Measurements from ENCODE around the gene RPRML. TPM values are rescaled to one million over a fixed set of nuclear protein-coding genes. Genes with fewer than 3 reads are reported as not detected.
"Not testable (repeated sequence)": the region's sequence is repeated elsewhere in the genome, so short reads cannot be mapped to it uniquely, and the experiment has no call there.

RPRML gene
- not detected for total RNA-seq
- polyA plus RNA-seq, result not detected
- 0 reads per million in 6 experiments for total RNA-seq

DNA sequence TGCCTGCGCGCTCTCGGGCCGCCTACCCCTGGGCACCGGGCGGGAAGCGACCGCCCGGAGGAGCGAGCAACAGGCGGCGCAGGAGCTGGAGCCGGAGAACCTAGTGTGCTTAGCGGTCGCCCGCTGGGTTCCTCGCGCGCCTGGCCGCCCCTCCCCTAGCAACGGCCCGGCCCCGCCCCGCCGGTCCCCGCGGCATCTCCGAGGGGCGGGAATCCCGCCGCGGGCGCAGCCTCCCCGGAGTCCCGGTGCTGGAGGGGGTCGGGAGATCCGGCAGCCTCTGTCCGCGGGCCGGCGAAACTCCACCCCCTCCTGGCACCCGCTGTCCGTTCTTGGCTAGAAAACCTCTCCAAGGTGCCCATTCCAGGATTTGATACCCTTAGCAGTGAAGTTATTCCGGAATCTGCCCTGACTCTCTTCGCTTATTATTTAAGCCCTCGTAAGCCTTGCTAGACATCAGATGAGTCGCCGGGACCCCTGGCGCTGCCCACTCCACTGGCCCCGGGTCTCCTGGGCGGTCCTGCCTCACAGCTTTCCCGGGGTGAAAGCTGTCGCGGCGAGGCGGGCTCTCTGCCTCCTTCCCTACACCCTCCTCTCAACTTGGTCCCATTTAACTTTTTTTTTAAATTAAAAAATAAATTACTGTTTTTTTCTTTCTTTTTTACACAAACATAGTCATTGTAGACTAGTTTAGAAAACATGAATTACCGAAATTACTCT is at the start of gene RPRML:
TSS of gene RPRML (minus strand) at position 107 of the 717 bp plus-strand sequence. CDS start 246 bp downstream, outside the sequence.
- peak within 1 kb of the TSS; percentile 39 to 95 (median 84) for H3K4me3 Mint-ChIP-seq
- peak within 1 kb of the TSS in 3 of 10 donors; percentile 48 to 63 (median 53) for H3K27ac Mint-ChIP-seq
- H3K27me3 Mint-ChIP-seq, result peaks cover 21 to 64% (median 37%) of the 10 kb centered on the region in 5 donors
- POLR2A ChIA-PET, result no interaction called here
- peaks cover 7 to 20% (median 7%) of the 10 kb centered on the region in 3 donors for H3K36me3 Mint-ChIP-seq
- peaks cover 0 to 2% (median 0%) of the 10 kb centered on the region in 9 donors for H3K9me3 Mint-ChIP-seq
- DNase-seq, result peak in 4 of 10 donors; percentile 10 to 23 (median 16)
- ATAC-seq, result peak; percentile 69 to 80
- peaks cover 6 to 25% (median 13%) of the 10 kb centered on the region in 4 donors for H3K4me1 Mint-ChIP-seq

- Mint-ChIP-seq H3K4me1 (peaks cover 0 to 11% (median 5%) of the 10 kb centered on the region in 4 donors), H3K36me3 (peaks cover 0 to 13% (median 5%) of the 10 kb centered on the region in 3 donors)
- H3K27me3 Mint-ChIP-seq, DNase-seq, ATAC-seq, H3K4me3 Mint-ChIP-seq, H3K27ac Mint-ChIP-seq, POLR2A ChIA-PET, H3K9me3 Mint-ChIP-seq: not testable (repeated sequence)
Measured at GRCh38 chr17:47016966-47017365, 37.9 kb upstream of the RPRML start.

DNA sequence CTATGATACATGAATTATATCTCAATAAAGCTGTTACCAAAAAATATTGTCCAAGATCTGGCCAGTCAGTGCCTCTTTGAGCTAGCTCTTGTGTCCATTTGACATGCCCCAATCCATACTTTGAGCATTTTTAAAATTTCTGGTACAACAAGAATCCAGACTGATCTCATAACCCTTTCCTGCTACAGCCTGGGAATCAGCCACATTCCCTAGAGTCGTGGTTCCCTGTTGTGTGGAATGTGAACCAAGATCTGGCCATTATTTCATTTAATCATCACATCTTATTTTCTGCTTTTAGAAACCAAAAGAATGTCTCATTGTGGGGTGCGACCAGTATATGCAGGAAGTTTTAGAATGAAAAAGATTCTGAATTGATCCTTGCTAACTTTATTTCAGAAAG is 34.3 kb upstream of the RPRML start:
- no peaks in the 10 kb centered on the region for H3K9me3 Mint-ChIP-seq
- no peak overlapping the region for H3K4me3 Mint-ChIP-seq
- H3K27ac Mint-ChIP-seq, result no peak overlapping the region
- no peak for DNase-seq
- peaks cover 0 to 11% (median 5%) of the 10 kb centered on the region in 4 donors for H3K4me1 Mint-ChIP-seq
- POLR2A ChIA-PET, result no interaction called here
- ATAC-seq, result no peak
- H3K27me3 Mint-ChIP-seq, result no peaks in the 10 kb centered on the region
- H3K36me3 Mint-ChIP-seq, result peaks cover 0 to 8% (median 5%) of the 10 kb centered on the region in 3 donors

DNA sequence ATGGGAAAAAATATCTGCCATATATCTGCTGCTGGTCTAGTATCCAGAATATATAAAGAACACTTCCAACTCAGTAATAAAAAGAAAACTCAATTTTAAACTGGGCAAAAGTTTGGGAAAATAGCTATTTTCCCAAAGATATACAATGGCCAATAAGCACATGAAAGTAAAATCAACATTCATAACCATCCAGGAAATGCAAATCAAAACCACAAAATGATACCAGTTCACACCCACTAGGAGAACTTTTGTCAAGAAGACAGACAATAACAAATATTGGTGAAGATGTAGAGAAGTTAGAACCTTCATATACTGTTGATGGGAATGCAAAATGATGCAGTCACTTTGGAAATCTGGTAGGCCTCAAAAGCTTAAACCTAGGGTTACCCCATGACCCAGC is 33.4 kb upstream of the RPRML start:
- DNase-seq (no peak), ATAC-seq (no peak)
- Mint-ChIP-seq H3K4me1 (peaks cover 0 to 11% (median 5%) of the 10 kb centered on the region in 4 donors), H3K36me3 (peaks cover 0 to 8% (median 5%) of the 10 kb centered on the region in 3 donors), H3K9me3 (no peaks in the 10 kb centered on the region), H3K4me3 (no peak overlapping the region), H3K27me3 (no peaks in the 10 kb centered on the region), H3K27ac (no peak overlapping the region)
- POLR2A ChIA-PET, result no interaction called here

GRCh38 chr17:47009759-47010594 is 30.9 kb upstream of the RPRML start:
- Mint-ChIP-seq H3K4me1 (peaks cover 0 to 11% (median 5%) of the 10 kb centered on the region in 4 donors), H3K9me3 (no peaks in the 10 kb centered on the region), H3K27ac (no peak overlapping the region), H3K4me3 (no peak overlapping the region), H3K27me3 (no peaks in the 10 kb centered on the region), H3K36me3 (peaks cover 0 to 8% (median 5%) of the 10 kb centered on the region in 3 donors)
- ATAC-seq (no peak), DNase-seq (no peak)
- POLR2A ChIA-PET, result no interaction called here

DNA sequence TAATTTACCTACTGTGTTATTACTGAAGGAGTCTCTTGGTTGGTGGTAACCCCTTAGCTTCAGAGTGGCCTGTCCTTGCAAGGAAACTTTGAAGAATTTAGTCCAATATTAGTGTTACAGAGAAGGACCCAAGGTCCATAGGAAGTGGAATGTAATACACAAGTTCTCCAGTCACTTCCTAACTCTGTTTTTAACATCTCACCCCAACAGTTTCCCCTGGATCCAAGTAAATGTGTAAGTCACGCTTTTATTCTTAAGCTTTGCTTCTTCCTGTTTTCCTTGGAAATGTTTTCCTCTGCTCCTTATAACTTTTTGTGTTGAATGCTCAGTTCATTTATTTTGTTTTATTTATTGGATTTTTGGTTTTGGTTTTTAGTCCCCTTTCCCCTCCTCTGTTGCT is 25.9 kb upstream of the RPRML start:
- ATAC-seq (no peak), DNase-seq (no peak)
- no peaks in the 10 kb centered on the region for H3K9me3 Mint-ChIP-seq
- H3K36me3 Mint-ChIP-seq, result peaks cover 0 to 3% (median 0%) of the 10 kb centered on the region in 3 donors
- POLR2A ChIA-PET, result interaction anchor here (0.6 kb wide), 1 partner anchor 74 kb away, joined by 3 read pairs; no protein-coding TSS in a partner anchor
- no peak overlapping the region for H3K4me3 Mint-ChIP-seq
- peaks cover 0 to 9% (median 3%) of the 10 kb centered on the region in 4 donors for H3K4me1 Mint-ChIP-seq
- H3K27ac Mint-ChIP-seq, result peak overlapping the region in 3 of 10 donors; percentile 20 to 64 (median 34)
- H3K27me3 Mint-ChIP-seq, result no peaks in the 10 kb centered on the region

GRCh38 chr17:47003864-47004263 is 24.8 kb upstream of the RPRML start:
- H3K27me3 Mint-ChIP-seq, H3K27ac Mint-ChIP-seq, DNase-seq, POLR2A ChIA-PET, H3K4me1 Mint-ChIP-seq, H3K4me3 Mint-ChIP-seq, H3K9me3 Mint-ChIP-seq, H3K36me3 Mint-ChIP-seq, ATAC-seq: not testable (repeated sequence)

GRCh38 chr17:46995841-46996571 is 17.0 kb upstream of the RPRML start:
- Mint-ChIP-seq H3K27ac (peak overlapping the region in 1 of 10 donors; percentile 23), H3K27me3 (no peaks in the 10 kb centered on the region), H3K4me3 (no peak overlapping the region), H3K36me3 (no peaks in the 10 kb centered on the region), H3K4me1 (peaks cover 0 to 12% (median 1%) of the 10 kb centered on the region in 4 donors), H3K9me3 (no peaks in the 10 kb centered on the region)
- ATAC-seq (no peak), DNase-seq (no peak)
- POLR2A ChIA-PET, result no interaction called here

GRCh38 chr17:46994993-46995392 is 15.9 kb upstream of the RPRML start:
- H3K9me3 Mint-ChIP-seq, result no peaks in the 10 kb centered on the region
- H3K27me3 Mint-ChIP-seq, result peaks cover 0 to 3% (median 0%) of the 10 kb centered on the region in 5 donors
- H3K36me3 Mint-ChIP-seq, result no peaks in the 10 kb centered on the region
- DNase-seq, result no peak
- H3K4me1 Mint-ChIP-seq, result peaks cover 0 to 13% (median 1%) of the 10 kb centered on the region in 4 donors
- no peak overlapping the region for H3K27ac Mint-ChIP-seq
- ATAC-seq, result no peak
- H3K4me3 Mint-ChIP-seq, result no peak overlapping the region
- POLR2A ChIA-PET, result no interaction called here

DNA sequence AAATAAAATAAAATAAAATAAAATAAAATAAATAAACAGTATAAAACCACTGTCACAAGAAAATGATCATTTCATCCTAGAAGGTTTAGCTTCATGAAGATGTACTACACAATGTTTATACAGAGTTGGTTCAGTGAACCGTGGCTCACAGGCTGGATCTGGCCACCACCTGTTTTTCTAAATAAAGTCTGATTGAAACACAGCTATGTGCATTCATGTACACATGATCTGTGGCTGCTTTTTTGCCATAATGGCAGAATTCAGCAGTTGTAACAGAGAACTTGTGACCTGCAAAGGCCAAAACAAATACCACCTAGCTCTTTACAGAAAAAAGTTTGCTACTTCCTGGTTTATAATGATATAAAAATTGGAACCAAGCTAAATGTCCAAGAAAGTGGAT is 12.6 kb upstream of the RPRML start:
- no peak overlapping the region for H3K4me3 Mint-ChIP-seq
- POLR2A ChIA-PET, result no interaction called here
- DNase-seq, result no peak
- ATAC-seq, result no peak
- H3K4me1 Mint-ChIP-seq, result peaks cover 0 to 9% (median 1%) of the 10 kb centered on the region in 4 donors
- no peaks in the 10 kb centered on the region for H3K9me3 Mint-ChIP-seq
- peaks cover 0 to 10% (median under 1%) of the 10 kb centered on the region in 5 donors for H3K27me3 Mint-ChIP-seq
- H3K27ac Mint-ChIP-seq, result peak overlapping the region in 1 of 10 donors; percentile 25
- peaks cover 0 to 3% (median 1%) of the 10 kb centered on the region in 3 donors for H3K36me3 Mint-ChIP-seq

DNA sequence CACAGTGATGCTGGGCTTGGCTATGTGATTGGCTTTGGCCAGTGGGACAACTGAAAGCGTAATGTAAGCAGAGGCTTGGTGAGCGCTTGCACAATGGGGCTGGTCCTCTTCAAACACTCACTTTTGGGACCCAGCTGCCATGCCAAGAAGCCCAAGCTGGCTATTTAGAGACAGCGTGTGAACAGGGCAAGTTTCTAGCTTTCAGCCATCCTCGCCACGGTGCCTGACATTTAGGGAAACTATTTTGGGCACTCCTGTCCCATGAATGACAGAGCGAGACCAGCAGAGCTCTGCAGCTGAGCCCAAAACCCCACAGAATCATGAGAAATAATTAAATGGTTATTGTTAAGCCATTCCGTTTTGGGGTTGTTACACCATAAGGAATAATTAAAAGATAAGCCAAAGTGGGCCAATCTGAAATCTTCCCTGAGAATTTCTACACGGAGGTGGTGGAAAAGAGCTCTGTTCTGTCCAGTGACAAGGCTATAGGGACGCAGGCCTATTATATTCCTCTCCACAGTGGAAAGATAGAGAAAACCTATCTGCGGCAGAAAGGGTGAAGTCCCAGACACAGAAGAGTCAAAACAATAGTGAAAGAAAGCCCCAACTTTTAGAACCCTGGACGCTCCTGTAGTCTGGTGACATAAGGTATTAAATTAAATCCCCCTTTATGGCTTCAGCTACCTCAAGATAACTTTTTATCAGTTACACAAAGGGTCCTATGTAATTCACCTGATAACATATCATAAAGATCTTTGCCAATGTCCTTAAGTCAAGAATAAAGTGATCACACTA is 10.8 kb upstream of the RPRML start:
- H3K27ac Mint-ChIP-seq, result no peak overlapping the region
- POLR2A ChIA-PET, result no interaction called here
- ATAC-seq (no peak), DNase-seq (no peak)
- peaks cover 0 to 4% (median 3%) of the 10 kb centered on the region in 3 donors for H3K36me3 Mint-ChIP-seq
- H3K4me3 Mint-ChIP-seq, result no peak overlapping the region
- no peaks in the 10 kb centered on the region for H3K9me3 Mint-ChIP-seq
- H3K27me3 Mint-ChIP-seq, result peaks cover 0 to 10% (median 2%) of the 10 kb centered on the region in 5 donors
- peaks cover 0 to 5% (median 0%) of the 10 kb centered on the region in 4 donors for H3K4me1 Mint-ChIP-seq

GRCh38 chr17:46987927-46988326 is 8.9 kb upstream of the RPRML start:
- H3K4me3 Mint-ChIP-seq, H3K27ac Mint-ChIP-seq, H3K4me1 Mint-ChIP-seq, DNase-seq, H3K9me3 Mint-ChIP-seq, H3K36me3 Mint-ChIP-seq, POLR2A ChIA-PET, ATAC-seq: not testable (repeated sequence)
- H3K27me3 Mint-ChIP-seq, result peaks cover 0 to 10% (median 3%) of the 10 kb centered on the region in 5 donors

Measured in naive thymus-derived CD8-positive, alpha-beta T cell (primary cell).